GM18873 (cell line): ENCODE results near the gene RIN1.

ENCODE experiments used
- ATAC-seq: cut with Tn5 transposase; IDR thresholded peaks from one replicate; pipeline ENCODE4 v1.9.1; 2021; ENCODE audit warnings: mild to moderate bottlenecking, moderate library complexity, moderate number of reproducible peaks; ENCODE audit not compliant: unreplicated experiment, low FRiP score

RIN1 gene

GRCh38 chr11:66337103-66337899 is 1.1 kb upstream of the RIN1 start:
- no peak for ATAC-seq

- no peak for ATAC-seq
Measured at GRCh38 chr11:66335531-66336233, 552 bp downstream of the RIN1 start.

DNA sequence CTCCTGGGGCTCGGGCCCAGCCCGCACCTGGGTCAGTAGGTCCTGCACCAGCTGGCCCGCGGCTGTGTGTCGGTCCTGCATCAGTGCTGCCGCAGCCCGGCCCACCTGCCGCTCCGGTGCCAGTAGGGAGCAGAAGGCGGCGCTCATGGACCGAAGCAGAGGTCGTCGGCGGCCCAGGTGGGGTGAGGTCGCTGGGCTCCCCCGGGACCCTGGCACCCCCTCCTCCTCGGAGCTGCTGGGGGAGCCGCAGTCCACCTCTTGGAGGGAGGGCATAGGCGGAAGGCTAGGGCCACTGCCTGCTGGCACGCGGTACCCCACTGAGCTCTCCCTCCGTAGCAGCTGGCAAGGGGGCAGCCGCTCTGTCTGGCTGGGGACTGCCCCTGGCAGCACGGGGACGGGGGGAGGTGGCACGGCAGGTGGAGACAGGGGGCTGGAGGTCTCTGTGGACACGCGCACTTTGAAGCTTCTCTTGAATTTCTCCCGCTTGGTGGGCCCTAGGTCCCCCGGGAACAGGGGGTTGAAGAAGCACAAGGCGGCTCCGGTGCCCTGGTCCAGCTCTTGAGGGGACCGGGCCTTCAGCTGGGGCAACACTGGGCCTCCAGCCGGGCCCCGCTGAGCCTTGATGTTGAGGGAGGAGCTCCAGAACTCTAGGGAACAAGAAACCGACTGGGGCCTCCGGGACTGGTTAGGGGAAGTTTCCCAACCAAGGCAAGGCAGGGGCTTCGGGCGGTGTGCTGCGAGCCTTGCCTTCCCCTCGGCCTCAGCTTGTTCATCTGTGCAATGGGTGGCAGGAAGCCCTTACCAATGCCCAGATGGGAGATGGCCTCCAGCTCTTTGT is 1.4 kb downstream of the RIN1 start:
- ATAC-seq, result no peak

DNA sequence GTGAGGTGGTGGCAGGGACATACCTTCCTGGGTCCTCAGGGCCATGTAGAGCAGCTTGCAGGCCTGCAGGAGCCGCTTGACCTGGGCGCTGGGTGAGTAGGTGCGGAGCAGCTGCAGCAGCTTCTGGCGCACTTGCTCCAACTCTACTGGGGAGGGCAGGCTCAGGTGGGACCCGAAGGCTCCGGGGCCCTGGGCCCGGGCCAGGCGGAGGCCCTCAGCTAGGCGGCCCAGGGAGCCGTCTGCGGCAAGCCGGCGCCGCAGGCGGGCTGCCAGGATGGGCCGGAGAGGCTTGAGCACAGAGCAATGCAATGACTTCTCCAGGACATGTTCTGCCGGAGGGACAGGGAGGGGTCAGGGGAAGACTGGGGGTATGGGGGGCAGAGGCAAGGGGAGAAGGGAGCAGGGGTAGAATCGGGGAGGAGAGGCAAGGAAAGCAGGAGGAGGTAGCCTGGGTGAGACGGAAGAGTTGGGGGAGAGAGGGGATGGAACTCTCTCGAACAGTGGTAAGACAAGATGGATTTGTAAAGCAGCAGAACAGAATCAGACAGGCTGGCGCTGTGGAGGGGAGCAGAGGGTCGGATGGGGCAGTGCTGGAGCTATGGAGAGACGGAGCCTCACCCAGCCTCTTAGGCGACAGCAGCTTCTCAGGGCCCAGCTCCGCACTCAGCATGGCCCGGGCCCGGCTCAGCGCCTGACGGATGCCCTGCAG is 2.2 kb downstream of the RIN1 start:
- ATAC-seq, result no peak

- ATAC-seq, result no peak
Measured at GRCh38 chr11:66333220-66333877, 2.9 kb downstream of the RIN1 start.

DNA sequence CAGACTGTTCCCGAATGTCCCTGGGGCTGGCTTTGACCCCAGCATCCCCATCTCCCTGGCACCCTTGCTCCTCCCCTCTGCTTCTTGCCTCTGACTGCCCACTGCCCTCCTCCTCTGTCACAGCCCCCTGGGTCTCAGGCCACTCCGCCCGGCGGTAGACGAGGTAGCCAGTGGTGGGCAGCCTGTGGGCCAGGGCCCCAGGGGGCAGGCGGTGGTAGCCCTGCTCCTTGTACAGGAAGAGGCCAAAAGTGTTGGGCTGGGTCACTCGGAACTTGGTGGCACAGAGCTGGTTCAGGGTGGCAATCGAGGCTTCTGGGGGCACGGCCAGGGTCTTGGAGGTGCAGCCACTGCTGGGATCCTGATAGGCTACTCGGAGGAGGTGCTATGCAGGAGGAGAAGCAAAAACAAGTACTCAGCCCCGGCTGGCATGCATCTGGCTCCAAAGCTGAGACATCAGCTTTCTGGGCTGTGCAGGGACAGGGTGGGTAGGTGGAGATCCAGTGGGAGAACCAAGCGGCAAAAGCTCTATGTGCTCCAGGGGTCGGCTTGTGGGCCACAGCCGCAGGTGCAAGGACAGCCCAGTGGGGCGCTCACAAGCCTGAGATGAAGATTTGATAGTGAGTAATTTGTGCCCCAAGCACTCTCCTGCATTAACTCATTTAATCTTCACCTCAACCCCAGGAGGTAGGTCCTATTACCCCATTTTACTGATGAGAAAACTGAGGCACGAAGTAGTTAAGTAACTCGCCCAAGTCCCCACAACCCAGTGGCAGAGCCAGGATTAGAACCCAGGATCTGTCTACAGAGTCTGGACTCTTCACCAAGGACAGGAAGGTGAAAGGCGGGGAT is 3.6 kb downstream of the RIN1 start:
- ATAC-seq, result no peak

- no peak for ATAC-seq
Measured at GRCh38 chr11:66331542-66332370, 4.5 kb downstream of the RIN1 start.

DNA sequence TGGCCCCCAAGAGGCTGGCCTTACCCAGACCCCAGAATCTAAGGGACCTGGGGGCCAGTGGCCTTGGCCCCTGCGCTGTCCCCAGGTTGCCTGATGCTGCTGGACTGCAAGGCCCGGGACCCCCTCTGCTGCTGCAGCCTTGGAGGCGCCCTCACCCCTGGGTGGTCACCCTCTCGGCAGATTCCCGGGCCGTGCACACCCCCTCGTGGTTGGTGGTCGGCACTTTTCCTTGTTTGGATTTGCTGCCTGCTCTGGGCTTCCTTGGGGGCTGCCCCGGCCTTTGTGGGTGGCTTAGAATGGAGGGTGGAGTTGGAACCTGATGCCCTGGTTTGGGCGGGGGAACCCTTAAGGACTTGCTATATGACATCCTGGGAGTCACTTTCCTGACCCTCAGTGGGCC is 5.3 kb downstream of the RIN1 start:
- ATAC-seq, result no peak

- no peak for ATAC-seq
Measured at GRCh38 chr11:66329165-66329673, 7.0 kb downstream of the RIN1 start.

GRCh38 chr11:66328302-66329144 is 7.7 kb downstream of the RIN1 start:
- no peak for ATAC-seq

DNA sequence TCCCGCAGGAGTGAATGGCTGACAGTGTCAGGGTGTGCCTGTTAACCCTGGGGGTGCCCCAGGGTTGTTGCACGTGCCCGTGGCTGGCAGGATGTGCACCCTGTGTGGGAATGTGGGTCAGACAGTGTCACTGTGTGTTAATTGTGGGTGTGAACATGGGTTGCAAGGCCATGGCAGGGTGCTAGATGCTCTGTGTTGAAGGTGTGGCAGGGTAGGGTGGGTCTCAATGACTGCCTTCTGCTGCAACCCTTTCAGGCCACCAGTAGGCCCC is 8.3 kb downstream of the RIN1 start:
- no peak for ATAC-seq

DNA sequence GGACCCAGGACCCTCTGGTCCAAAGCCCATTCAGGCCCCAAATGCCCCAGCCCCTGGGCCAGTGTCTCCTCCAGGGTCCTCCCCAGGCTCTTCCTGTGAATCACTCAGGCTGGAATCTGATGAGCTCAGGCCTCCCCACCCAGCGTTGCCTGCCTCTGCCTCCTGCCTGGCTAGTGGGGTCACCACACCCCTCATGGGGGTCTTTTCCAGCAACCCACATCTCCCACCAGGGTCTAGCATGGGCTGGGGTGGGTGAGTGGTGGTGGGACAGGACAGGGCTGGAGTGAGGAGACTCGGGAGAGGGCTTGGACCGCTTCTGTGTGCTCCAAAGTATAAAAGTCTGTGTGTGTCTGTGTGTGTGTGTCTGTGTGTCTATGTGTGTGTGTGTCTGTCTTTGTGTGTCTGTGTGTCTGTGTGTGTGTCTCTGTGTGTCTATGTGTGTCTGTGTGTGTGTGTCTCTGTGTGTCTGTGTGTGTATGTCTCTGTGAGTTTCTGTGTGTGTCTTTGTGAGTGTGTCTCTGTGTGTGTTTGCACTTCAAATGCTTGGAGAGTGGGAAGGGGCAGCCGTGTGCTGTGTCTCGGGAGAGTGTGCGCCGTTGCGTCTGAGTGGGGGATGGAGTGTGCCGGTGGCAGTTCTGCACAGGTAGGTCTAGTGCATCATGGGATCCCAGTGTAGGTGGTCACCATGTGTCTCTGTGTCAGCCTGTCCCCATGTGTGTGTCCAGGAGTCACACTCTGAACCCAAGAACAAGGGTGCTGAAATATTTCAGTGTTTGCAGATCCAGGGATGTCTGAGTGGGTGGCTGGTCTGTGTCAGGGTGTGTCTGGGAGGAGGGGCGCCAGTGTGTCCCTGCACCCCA is 8.8 kb downstream of the RIN1 start:
- no peak for ATAC-seq

DNA sequence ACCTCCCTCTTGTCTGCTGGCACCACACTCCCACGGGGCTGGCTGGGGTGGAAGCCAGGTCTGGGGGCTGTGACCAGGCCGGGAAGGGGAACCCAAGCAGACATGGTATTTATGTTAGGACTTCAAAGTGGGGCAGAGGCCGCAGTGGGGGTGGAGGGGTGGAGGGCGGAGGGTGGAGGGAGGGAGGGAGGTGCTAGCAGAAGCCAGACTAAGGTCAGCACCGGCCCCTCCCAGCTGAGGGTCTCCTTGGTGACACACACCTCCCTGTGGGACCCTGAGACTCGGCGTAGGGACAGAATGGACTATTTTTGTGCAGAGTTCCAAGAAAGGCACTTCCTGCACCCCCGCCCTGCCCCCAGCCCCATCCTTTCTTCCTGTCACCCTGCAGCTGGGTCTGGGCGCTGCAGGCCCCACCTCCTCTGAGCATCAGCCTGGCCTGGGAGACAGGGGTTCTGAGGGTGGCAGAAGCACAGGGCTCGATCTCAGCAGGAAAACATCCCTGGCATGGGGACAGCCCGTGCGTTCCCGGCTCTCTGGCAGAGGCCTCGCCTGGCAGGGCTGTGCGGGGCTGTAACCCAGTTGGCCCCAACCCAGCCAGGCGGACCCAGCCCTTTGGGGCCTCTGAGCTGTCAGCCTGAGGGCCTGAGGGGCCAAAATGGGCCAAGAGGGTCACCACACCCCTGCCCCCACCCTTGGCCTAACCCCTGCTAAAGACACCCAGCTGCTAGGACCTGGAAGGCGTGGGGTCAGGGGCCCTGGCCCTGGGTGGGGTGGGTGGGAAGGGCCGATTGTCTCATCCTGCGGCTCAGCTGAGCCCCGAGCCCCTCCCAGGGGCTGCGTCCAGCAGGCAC is 9.7 kb downstream of the RIN1 start:
- no peak for ATAC-seq

DNA sequence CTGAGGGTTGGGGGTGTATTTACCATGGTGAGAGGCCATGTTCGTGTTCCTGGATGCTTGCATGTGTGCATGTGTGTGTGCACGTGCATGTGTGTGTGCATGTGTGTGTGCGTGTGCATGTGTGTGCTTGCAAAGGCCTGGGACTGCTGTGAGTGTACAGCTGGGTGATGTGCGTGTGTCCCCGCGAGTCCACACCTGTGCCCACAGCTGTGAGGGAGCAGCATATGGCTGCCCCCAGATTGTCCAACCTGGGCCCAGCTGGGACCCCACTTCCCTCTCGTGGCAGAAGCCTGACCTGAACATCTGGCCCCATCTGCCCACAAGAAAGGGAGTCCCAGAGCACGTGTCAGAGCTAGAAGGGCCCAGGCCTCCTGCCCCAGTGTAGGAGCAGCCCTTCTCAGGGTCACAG is 11.0 kb downstream of the RIN1 start:
- ATAC-seq, result no peak

DNA sequence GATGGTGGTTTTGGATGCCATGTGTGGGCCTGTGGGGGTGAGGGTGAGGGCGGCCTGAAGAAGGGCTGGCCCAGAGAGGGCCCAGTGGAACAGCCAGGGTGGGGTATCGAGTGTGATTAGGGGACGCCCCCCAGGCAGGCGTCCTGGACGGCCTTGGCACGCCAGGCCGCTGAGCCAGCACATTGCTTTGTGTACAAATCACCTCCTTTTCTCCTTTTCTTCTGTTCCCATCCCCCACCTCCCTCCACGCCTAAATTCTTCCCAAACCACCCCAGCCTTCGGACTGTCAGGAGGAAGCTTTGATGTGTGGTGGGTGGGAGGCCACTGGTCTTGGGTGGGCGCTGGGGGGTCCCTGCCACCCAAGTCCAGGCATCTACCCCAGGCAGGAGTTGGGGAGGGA is 11.6 kb downstream of the RIN1 start:
- ATAC-seq, result no peak

DNA sequence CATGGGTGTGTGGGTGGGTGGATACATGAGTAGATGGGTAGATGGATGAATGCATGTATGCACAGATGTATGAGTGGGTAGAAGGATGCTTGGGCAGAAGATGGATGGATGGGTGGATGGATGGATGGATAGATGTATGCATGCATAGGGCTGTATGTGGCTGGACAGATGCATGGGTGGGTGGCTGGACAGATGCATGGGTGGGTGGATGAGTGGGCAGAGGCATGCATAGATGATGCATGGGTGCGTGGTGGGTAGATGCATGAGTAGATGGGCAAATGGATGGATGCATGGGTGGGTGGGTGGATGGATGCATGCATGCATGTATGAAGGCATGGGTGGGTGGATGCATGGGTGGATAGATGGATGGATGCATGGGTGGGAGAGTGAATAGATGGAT is 12.6 kb downstream of the RIN1 start:
- no peak for ATAC-seq
